ENCODE measurements around the gene BAZ1B.
"Not testable (repeated sequence)": the region's sequence is repeated elsewhere in the genome, so short reads cannot be mapped to it uniquely, and the experiment has no call there.

The BAZ1B gene

DNA sequence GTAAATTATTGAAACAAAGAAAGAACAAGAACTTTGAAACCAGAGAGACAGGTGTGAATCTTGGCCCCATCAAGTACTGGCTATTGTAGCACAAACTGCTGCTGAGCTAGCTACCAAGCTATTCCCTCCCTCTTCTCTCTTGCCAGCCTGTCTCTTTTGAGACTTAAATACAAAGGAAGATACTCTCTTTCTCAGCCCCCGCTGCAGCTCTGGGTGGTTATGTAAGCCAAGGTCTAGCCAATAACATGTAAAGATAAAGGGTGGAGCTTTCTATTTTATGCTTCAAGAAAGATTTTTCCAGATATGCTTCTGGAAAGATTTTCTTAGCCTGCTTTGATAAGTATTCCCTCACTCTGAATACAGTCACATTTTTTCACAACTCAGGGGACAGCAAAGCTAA, 17.2 kb downstream of the BAZ1B start:
- no peak for DNase-seq (ENCODE audit: low read depth)

DNA sequence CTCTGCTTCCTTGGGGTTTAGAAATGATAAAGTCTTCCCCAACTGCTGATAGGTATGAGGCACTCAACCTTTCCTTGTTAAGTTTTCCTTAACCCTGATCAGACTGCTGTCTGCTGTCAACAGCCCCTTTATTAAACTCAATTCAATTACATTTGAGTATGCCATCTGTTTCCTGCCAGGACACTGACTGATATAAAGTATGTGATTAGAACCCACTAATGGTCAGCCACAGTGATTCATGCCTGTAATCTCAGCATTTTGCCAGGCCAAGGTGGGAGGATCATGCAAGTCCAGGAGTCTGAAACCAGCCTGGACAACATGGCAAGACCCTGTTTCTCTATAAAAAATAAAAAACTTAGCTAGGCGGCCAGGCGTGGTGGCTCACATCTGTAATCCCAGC, 18.1 kb downstream of the BAZ1B start:
- DNase-seq (ENCODE audit: low read depth), result no peak

DNA sequence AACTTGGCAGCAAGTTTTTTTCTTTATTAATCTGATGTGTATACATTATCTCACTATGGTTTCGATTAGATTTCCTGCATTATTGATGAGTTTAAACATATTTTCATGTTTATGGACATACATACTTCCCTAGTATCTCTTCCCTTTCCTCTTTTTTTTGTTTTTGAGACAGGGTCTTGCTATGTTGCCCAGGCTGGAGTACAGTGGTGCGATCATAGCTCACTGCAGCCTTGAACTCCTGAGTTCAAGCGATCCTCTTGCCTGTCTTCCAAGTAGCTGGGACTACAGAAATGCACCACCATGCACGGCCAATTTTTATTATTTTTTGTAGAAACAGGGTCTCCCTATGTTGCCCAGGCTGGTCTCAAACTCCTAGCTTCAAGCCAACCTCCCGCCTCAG, 18.9 kb downstream of the BAZ1B start:
- DNase-seq (ENCODE audit: low read depth), result no peak

DNA sequence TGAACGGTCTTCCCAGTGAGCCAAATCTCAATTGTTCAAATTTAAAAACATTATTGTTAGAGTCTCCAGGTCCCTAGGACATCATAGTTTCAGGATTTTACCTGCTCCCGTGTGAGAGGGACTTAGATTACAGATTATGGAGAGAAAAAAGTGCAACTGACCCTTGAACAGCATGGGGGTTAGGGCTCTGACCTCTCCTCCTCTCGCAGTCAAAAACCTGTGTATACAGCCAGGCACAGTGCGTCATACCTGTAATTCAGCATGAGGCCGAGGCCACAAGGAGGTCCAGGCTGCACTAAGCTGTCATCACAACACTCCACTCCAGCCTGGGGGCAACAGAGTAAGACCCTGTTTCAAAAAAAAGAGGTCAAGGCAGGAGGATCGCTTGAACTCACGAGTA, 25.5 kb downstream of the BAZ1B start:
- DNase-seq (ENCODE audit: low read depth), result no peak

DNA sequence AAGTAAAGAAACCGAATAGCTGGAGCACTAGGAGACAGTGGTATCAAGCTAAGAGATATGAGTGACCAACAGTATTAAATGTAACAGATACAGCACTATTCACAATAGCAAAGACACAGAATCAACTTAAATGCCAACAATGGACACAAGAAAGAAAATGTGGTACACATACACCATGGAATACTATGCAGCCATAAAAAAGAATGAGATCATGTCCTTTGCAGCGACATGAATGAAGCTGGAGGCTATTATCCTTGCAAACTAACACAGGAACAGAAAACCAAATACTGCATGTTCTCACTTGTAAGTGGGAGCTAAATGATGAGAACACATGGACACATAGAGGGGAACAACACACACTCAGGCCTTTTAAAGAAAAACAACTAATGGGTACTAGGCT, 26.6 kb downstream of the BAZ1B start:
- DNase-seq (ENCODE audit: low read depth), result not testable (repeated sequence)

DNA sequence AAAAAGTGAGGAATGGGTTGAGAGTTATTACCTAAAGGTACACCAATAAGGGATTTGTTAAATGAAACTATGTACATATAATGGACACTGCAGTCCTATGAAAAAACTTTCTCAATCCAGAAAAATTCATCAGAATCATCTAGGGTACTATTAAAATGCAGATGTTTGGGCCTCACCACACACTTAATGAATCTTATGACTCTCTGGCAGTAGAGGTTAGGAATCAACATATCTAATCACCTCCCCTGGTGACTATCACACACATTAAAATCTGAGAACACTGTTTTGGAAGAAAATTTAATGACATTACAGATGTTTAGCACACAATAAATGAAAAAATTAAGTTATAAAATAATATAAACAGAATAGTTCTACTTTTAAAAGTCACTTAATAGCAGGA, 32.1 kb downstream of the BAZ1B start:
- no peak for DNase-seq (ENCODE audit: low read depth)

DNA sequence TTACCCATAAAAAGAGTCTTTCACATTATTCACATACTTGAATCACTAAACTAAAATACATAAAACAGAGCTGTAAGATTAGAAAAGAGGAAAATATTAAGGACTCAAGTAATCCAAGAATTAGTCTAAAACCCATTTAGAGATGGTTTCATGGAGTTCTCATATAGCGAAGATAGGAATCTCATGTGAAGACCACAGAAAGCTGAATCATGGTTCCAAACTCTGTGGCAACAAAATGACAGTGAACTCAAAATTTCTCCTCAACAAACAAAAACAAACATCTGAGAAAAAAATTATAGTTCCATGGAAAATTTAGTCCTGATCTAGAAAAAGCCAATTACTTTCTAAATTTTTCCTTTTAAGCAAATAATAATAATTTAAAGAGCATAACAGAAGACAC, 34.6 kb downstream of the BAZ1B start:
- DNase-seq (ENCODE audit: low read depth), result no peak

DNA sequence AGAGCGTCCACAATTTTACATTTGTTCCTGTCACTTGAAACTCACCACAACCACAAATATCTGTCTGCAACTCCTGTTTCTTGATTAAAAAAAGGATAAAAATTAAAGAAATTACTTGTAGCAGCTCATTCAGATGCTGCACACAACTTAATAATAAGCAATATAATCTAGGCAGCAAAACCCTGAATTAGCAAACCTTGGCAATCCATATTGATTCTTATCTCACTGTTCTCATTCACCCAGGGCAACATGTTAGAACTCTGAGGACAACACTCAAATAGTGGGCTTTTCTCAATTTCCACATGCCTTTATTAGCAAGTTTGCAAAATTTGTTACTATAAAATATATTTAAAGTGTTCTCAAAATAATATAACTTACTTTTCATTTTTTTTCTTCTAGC, 38.9 kb downstream of the BAZ1B start:
- DNase-seq (ENCODE audit: low read depth), result no peak

DNA sequence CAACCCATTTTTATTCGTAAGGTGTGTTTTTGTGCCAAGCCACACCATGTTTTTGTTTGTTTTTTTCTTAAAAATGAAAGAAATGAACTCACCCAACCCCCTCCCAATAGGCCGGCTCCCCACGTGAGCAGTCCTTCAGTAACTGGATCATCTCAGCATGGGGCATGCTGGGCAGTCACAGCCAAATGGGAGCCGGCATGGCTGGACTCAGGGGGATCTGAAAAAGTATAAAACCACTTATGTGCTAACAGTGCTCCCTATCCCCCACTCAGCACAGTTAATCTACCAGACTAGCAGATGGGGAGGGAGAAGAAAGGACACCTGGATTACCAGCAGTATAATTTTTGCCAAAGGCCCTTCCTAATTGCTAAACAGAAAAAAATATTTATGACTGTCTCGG, 39.3 kb downstream of the BAZ1B start:
- DNase-seq (ENCODE audit: low read depth), result no peak

DNA sequence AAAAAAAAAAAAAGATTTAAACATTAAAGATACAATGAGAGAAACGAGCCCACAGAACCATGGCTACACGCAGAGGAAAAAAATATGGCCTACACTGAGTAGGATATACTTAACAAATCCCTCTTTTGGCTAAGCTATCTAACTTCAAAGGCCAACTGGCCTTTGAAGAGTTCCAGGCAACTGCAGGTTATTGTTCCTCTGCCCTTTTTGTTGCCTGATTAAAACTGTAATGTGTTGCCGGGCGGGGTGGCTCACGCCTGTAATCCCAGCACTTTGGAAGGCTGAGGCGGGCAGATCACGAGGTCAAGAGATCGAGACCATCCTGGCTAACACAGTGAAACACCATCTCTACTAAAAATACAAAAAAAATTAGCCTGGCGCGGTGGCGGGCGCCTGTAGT, 40.6 kb downstream of the BAZ1B start:
- not testable (repeated sequence) for DNase-seq (ENCODE audit: low read depth)

DNA sequence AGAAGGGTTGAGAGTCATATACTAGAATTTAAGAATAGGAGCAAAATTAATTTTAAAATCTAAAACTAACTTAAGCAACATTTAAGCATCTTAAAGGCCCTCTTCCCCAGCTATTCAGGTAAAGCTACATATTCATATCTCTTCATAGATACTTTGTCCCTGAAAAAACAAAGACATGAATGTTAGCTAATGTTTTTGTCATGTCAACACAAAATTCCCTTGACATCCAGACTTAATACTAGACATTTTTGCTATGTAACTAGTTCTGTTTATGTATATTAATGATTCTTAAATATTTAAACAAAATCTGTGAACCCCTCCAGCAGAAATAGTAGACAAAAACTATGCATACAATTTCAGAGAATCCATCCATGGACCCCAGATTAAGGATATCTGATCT, 43.5 kb downstream of the BAZ1B start:
- no peak for DNase-seq (ENCODE audit: low read depth)

DNA sequence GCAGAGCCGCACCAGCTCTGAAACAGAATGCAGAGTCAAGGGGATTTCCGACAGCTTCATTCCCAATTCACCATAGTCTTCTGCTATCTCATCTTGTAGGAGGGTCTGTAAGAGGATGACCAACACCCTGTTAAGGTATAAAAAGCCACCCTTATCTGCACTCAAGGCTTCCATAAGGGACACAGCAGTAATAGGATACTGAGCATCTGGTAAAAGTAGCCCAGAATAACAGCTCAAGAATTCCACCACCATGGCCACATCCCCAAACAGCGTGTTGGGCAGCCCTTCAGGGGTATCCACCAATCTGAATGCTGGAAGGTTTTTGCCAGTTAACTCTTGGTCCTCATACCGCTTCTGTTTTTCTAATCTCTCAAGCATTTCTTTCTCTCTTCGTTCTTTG, 44.7 kb downstream of the BAZ1B start:
- no peak for DNase-seq (ENCODE audit: low read depth)

DNA sequence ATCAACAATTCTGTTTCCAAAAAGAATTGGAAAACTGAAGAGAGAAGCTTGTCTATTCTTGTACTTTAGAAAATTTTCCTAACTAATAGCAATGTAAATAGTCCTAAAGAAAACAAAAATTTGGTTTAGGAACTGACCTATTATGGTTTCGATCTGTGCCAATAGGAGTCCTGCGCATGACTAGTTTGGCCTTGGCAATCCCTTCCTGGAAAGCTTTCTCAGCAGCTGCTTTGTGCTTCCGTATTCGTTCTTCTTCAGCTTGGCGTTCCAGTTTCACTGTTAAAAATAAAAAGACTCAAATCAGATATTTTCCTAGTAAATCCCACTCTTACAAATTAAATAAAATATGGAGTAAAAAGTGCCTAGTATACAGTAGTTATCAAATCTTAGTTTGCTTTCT, 51.9 kb downstream of the BAZ1B start:
- DNase-seq (ENCODE audit: low read depth), result no peak

DNA sequence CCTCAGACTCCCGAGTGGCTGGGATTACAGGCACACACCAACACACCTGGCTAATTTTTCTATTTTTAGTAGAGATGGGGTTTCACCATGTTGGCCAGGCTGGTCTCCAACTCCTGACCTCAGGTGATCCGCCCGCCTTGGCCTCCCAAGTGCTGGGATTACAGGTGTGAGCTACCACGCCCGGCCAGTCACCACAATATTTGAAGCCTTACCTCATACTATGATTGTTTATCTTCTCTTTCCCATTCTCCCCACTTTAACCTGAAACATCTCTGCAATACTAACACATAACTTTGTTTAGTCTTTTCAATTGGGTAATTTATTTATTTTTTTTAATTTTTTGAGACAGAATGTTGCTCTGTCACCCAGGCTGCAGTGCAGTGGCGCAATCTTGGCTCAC, 55.0 kb downstream of the BAZ1B start:
- DNase-seq (ENCODE audit: low read depth), result not testable (repeated sequence)

DNA sequence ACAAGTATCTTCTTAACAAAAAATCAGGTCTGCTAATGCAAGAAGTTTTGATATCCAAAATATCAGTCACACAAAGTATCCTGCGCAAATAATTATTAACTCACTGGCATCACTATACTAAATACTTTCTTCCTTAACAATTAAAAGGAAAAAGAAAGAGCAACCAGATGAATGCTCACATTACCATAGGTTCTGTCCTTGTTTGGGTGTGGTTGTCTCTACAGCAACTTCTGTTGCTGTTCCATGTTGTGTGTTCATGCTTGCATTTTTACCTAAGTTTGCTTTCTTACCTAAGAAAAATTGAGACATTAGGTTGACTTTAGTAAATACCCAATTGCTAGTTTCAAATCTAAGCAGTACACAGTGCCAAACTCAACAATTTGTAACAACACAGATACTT, 56.0 kb downstream of the BAZ1B start:
- no peak for DNase-seq (ENCODE audit: low read depth)

DNA sequence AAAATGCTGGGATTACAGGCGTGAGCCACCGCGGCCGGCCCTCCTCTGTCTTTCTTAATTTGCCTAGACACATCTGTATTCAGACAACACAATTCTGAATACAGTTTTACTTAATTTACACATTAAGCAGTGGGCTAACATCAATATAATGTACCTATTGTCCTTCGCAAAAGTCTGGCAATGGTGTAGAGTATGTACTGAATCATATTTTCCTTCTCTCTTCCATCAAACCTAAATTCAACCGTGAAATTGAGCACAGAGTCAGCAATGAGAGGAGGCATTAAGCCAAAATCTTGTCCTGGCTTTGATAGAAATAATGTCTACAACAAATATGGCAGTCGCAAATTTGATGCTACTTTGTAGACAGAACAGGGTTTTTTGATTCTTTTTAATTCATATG, 58.1 kb downstream of the BAZ1B start:
- DNase-seq (ENCODE audit: low read depth), result no peak

DNA sequence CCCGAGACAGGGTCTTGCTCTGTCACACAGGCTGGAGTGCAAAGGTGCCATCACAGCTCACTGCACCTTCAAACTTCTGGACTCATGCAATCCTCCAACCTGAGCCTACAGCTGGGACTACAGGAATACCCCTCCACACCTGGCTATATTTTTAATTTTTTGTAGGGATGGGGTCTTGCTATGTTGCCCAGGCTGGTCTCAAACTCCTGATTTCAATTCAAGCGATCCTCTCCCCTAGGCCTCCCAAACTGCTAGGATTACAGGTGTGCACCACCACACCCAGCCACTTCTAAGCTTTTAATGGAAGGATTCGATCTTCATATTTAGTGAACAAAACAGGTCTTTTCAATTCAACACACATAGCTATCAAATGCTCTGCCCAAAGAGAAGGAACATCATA, 58.8 kb downstream of the BAZ1B start:
- no peak for DNase-seq (ENCODE audit: low read depth)

DNA sequence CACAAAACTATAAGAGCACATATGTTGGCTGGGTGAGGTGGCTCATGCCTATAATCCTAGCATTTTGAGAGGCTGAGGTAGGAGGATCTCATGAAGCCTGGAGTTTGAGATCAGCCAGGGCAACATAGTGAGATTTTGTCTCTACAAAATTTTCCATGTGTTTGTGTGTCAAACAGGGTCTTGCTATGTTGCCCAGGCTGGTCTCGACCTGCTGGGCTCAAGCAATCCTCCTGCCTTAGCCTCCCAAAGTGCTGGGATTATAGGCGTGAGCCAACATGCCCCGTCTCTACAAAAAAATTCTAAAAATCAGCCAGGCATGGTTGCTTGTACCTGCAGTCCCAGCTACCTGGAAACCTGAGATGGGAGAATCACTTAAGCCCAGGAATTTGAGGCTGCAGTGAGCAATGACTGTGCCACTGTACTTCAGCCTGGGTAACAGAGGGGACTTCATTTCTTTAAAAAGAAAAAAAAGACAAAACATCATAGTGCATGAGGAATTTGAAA, 60.3 kb downstream of the BAZ1B start:
- DNase-seq (ENCODE audit: low read depth), result no peak

DNA sequence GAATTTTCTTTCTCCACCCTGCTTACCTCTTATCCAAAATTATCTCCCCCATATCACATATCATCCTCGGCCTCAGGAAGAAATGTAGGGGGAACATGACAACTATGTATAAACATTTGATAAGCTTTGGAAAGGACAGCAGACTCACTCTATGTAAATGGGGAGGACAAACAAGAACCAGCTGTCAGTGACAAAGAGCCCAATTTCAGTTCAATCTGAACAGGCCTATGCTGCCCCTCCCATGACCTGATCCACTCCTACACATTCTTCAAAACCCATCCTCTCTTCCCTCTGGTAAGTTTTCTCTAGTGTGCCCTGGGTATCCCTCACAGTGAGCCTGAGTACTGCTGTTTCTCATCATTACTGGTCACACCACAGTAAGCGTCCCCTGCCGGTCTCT, 67.7 kb downstream of the BAZ1B start:
- no peak for DNase-seq (ENCODE audit: low read depth)

DNA sequence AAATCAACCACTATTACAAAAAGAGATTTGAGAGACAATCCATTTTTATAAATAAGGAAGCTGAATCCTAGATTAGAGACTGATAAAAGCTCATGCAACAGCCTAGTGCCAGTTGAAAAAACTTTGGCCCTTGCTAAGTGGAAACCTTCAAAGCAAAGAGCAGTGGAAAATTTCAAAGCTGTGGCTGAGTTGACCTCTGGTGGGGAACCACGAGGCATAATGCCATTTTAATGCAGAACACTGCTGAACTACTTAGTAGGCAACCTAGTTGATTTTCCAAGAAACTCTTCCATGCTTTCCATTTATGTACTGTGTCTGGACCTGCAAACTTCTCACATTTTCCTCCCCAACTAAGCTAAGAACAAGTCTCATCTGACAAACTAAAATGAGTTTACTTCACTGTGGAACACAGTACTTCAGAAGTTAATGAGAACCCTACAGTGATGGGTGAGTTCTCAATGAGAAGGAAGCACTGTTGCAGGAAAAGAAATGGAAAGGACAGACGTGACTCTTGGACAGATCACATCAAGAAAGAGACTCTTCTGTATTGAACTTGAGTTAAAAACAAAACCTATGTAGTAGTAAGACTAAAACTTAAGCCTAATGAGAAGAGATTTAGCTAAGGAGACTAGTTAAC, 69.0 kb downstream of the BAZ1B start:
- no peak for DNase-seq (ENCODE audit: low read depth)

DNA sequence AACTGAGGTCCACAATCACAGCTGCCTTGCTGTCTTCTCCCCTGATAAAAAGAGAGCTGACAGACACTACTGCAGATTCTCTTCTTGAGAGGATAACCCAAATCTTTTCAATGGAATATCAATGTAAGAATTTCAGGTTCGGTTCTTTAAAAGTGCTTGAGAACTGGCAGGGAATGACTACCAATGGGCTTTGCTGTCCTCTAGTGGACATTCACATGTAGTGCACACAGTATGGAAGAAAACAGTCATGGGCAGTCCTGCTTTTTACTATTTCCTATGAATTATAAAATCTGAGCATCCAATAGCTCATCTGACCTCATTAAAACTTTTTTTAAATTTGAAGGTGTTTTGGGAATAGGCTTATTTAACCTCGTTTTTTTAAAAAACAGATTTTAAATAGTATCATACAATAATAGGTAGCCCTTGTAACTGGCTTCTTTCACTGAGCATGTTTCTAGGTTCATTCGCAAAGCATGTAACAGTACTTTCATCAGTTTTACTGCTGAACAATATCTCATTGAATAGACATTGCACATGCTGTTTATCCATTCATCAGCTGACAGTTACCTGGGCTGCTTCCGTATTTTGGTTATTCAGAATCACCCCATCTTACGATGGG, 70.2 kb downstream of the BAZ1B start:
- DNase-seq (ENCODE audit: low read depth), result no peak

DNA sequence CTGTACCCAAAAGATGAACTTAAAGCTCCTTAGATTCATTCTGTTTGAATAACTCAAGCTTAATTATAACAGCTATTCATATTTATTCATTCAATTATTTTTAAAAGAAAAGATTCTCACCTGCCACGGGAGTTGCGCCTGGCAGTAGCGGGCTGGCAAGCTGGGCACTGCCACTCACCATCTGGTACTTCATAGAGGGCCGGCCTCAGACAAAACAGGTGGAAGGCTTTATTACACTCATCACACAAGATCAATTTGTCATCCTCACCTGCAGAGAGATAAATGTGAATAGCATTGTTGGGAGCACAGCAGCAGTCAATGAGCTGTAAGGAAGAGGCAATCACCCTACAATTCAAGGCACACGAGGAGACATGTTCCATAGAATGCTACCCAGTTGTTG, 72.7 kb downstream of the BAZ1B start:
- no peak for DNase-seq (ENCODE audit: low read depth)

DNA sequence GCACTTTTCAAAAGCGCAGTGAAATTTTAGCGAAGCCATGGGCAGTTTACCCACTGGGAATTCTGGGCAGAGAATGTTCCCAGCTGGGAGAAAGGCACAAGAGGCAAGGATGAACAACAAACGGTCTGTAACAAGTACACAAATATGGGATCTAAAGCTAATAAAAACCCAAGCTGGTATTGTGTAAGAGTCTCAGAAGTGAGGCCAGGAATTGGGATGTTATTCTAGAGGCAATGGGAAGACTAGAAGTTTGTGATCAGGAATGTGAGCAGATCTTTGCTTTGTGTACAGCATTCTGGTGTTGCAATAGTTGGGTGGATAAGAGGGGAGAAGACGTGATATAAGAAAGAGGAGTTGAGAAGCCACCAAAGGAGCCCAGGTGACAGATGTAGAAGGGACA, 73.5 kb downstream of the BAZ1B start:
- no peak for DNase-seq (ENCODE audit: low read depth)

DNA sequence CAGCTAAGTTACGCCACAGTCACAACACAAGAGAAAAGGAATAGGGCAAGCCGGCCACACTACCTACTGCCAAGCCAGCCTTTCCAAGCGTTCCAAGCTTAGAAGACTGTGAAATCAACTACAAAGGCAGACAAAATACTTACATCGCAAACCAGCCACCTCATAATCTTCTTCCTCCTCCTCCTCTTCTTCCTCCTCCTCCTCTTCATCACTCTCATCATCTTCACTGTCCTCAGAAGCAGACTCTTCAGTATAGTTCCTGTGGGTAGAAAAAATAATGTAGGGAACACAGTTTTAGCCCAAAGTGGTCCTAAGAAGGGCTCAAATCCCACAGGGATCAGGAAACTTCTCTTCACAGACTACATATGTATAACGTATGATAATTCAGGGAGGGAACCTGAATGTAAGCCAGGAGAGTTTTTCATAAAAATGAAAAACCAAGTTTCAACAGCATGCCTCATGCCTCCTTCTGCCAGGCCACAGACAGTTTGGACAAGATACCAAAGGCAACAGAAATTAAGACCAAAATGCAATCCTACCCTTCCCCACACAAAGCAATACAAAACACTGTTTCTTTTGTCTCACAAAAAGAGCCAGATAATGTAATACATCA, 74.9 kb downstream of the BAZ1B start:
- no peak for DNase-seq (ENCODE audit: low read depth)
